GM13976 (cell line): ENCODE measurements around the gene C2CD4D.

ENCODE experiments used
- DNase-seq: peaks from one replicate; pipeline ENCODE4 v3.0.0; 2012; ENCODE audit warnings: low spot score
- in situ Hi-C: fragments of 300-500 bp; cut with MboI; formaldehyde crosslinking; loops from one replicate; pipeline ENCODE4 v1.12.0; 2022; ENCODE audit warnings: low sequenced_read_pairs, mixed read lengths, inconsistent platforms; ENCODE audit not compliant: unreplicated experiment
- TF ChIP-seq, protein P1 (sequence below): IDR thresholded peaks from 2 replicates; pipeline ENCODE4 v1.5.1; 2012; ENCODE audit warnings: borderline replicate concordance, mild to moderate bottlenecking; ENCODE audit not compliant: insufficient read depth; ENCODE audit errors: extremely low read depth, missing control alignments, control extremely low read depth

Gene C2CD4D

DNA sequence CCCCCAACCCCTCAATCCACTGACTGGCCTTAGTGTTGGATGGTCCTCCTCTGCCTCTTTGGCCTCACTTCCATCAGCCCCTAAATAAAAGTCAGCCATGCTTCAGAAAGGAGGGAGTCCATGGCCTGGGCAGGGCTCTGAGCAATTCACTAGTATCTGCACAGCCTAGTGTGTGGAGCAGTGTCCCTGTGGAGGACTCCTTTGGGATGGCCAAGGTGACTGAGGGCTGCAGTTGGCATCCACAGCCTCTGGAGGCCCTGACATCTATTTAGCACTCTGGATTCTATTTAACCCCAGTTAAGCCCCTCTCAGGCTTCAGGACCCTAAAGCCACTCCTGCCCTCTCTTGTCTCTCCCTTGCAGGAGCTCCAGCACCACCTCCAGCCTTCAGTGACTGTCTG, 10.3 kb upstream of the C2CD4D start:
- in situ Hi-C loops: no loop called here
- no peak for DNase-seq
- TF ChIP-seq, protein P1, sequence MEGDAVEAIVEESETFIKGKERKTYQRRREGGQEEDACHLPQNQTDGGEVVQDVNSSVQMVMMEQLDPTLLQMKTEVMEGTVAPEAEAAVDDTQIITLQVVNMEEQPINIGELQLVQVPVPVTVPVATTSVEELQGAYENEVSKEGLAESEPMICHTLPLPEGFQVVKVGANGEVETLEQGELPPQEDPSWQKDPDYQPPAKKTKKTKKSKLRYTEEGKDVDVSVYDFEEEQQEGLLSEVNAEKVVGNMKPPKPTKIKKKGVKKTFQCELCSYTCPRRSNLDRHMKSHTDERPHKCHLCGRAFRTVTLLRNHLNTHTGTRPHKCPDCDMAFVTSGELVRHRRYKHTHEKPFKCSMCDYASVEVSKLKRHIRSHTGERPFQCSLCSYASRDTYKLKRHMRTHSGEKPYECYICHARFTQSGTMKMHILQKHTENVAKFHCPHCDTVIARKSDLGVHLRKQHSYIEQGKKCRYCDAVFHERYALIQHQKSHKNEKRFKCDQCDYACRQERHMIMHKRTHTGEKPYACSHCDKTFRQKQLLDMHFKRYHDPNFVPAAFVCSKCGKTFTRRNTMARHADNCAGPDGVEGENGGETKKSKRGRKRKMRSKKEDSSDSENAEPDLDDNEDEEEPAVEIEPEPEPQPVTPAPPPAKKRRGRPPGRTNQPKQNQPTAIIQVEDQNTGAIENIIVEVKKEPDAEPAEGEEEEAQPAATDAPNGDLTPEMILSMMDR: no peak

DNA sequence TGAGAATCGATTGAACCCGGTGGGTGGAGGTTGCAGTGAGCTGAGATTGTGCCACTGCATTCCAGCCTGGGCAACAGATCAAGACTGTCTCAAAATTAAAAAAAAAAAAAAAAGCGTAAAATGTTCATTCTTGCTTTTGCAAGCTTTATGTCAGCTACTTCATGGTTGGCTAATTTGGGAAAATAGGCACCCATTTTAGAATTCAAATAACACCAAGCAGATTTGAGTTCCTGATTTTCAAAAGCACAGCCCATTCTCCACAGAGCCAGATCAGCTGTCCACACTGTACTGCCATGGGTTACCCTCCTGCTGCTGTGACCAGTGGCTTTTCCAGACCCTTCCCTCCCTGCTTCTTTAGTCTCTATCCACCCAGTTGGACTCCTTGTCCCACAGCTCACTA, 9.5 kb upstream of the C2CD4D start:
- DNase-seq: no peak
- TF ChIP-seq, protein P1: no peak
- in situ Hi-C loops: no loop called here

- no peak for DNase-seq
- TF ChIP-seq, protein P1: no peak
- in situ Hi-C loops: no loop called here
Measured at GRCh38 chr1:151847867-151848596, 8.4 kb upstream of the C2CD4D start.

DNA sequence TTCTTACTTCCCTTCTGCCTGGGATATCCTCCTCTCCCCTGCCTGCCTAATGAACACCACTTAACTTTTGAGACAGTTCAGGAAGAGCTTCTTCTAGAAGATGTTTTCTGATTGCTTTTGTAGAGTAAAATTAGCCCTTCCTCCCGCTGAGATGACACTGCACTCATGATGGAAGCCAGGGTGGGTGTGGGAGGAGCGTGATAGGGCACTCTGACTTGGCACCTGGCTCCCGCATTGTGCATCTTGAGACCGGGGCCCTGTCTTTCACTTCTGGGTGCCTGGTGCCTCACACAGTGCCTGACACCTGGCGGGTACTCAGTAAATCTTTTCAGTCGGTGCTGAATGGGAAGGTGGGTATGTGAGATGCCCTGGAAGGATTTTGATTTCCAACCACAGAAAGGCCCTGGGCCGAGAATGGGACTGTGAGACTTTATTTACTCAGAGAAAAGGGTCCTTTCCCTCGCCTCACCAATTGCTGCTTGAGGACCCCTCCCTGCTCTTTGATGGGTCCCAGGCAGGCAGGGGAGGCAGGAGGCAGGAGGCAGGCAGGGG, 7.1 kb upstream of the C2CD4D start:
- TF ChIP-seq, protein P1: no peak

DNA sequence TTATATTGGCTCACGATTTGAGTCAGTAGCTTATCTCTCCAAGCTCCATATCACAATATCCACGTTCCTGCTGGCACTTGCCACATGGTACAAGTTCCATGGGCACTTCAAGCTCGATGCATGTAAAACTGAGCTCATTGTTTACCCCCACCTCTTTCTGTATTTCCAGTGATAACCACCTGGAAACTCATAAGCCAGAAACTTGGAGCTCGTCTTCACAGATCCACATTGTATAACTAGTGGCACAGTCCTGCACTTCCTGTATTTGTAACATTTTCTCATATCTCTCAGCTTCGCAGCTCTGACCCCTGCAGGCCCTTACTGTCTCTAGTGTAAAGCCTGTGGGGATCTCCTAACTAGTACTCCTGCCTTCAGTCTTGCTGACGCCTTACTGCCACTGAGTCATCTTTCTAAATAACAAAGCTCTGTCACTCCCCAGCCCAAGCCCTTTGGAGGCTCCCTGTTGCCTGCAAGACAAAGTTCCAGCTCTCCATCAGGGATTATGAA, 6.5 kb upstream of the C2CD4D start:
- in situ Hi-C loops: no loop called here
- TF ChIP-seq, protein P1: no peak
- no peak for DNase-seq

More for the DNA sequence above, 7.1 kb upstream of the C2CD4D start:
- DNase-seq: no peak
- in situ Hi-C loops: no loop called here

DNA sequence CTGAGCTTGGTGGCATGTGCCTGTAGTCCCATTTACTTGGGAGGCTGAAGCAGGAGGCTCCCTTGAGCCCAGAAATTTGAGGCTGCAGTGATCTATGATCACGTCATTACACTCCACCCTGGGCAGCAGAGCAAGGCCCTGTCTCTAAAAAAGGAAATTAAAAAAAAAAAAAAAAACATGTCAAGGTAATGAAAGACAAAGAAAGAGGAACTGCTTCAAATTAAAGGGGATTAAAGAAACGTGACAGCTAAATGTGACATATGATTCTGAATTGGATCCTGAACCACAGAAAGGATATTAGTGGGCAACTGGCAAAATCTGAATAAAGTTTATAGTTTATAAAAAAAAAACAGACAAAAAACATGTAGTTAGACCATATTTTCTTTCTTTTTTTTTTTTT, 3.8 kb upstream of the C2CD4D start:
- TF ChIP-seq, protein P1: no peak
- in situ Hi-C loops: no loop called here
- DNase-seq: no peak

DNA sequence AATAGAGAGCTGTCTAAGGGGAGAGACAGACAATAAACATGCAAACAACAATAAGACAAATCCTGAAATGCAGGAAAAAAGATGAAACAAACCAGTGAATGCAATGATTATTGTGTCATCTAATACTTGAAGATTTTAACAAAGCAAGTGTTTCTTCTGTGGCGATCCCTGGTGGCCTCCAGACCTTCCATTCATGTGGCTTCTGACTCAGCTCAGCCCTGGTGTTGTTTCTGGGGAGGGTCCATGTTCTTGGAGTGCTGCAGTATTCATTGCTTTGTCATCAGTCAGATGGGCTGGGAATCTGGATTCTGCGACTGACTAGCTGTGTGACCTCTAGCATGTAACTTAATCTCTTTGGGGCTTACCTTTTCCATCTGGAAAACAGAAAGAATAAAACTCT, 1.5 kb upstream of the C2CD4D start:
- in situ Hi-C loops: no loop called here
- TF ChIP-seq, protein P1: no peak
- DNase-seq: no peak
